ENCODE measurements around the gene ECSIT.

Gene ECSIT

DNA sequence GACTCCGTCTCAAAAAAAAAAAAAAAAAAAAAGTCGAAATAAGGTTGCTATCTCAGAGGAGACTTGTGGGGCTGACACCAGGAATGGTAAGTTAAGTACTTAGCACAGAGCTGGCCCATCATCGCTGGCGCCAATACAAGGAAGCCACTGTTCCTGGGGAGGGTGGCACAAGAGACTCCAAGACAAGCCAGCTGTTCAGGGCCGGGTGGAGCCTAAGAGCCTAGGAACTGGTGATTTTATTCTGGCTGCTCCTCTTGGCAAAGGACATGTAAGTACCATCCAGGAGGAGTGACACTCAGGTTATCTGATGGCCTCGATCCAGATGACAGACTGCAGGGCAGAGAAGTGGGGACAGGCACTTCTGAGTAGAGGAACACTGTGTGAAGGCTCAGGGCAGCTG lies 26.3 kb upstream of the ECSIT start:
- H2AFZ ChIP-seq (ENCODE audit: low read length), result no peak overlapping the region
- peaks cover 9% of the 10 kb centered on the region; the same call in 1 of the 2 replicates for H3K36me3 ChIP-seq (ENCODE audit: insufficient read depth, low read length)
- no peak overlapping the region for H3K4me2 ChIP-seq (ENCODE audit: low read depth, low read length, poor library complexity, severe bottlenecking)
- TF ChIP-seq, protein P1, sequence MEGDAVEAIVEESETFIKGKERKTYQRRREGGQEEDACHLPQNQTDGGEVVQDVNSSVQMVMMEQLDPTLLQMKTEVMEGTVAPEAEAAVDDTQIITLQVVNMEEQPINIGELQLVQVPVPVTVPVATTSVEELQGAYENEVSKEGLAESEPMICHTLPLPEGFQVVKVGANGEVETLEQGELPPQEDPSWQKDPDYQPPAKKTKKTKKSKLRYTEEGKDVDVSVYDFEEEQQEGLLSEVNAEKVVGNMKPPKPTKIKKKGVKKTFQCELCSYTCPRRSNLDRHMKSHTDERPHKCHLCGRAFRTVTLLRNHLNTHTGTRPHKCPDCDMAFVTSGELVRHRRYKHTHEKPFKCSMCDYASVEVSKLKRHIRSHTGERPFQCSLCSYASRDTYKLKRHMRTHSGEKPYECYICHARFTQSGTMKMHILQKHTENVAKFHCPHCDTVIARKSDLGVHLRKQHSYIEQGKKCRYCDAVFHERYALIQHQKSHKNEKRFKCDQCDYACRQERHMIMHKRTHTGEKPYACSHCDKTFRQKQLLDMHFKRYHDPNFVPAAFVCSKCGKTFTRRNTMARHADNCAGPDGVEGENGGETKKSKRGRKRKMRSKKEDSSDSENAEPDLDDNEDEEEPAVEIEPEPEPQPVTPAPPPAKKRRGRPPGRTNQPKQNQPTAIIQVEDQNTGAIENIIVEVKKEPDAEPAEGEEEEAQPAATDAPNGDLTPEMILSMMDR (conservative IDR thresholded peaks at IDR 0.05; ENCODE audit: low read length), result no peak
- no peak for TF ChIP-seq EZH2phosphoT487 (IDR thresholded peaks at IDR 0.05; ENCODE audit: borderline replicate concordance)
- no peaks in the 10 kb centered on the region for H3K9me3 ChIP-seq (ENCODE audit: insufficient read depth, low read depth, low read length)
- H3F3A ChIP-seq (ENCODE audit: low read depth), result no peaks in the 10 kb centered on the region
- H3K27me3 ChIP-seq (ENCODE audit: insufficient read depth, low read length, poor library complexity, severe bottlenecking), result no peaks in the 10 kb centered on the region
- peaks cover 13% of the 10 kb centered on the region for H4K20me1 ChIP-seq (ENCODE audit: insufficient read depth, low read length, poor library complexity, severe bottlenecking)
- H3K9me2 ChIP-seq (replicated peaks; ENCODE audit: low read depth, low read length), result no peaks in the 10 kb centered on the region
- no peak overlapping the region for H3K4me3 ChIP-seq (ENCODE audit: low read length, poor library complexity, severe bottlenecking)
- H3K79me2 ChIP-seq (ENCODE audit: insufficient read depth, low read length), result peaks cover 36% of the 10 kb centered on the region
- H3K4me1 ChIP-seq (ENCODE audit: insufficient read depth, low read length, poor library complexity, severe bottlenecking), result peaks cover 7% of the 10 kb centered on the region
- H3K9ac ChIP-seq (ENCODE audit: low read depth, low read length, poor library complexity, severe bottlenecking), result no peak overlapping the region

DNA sequence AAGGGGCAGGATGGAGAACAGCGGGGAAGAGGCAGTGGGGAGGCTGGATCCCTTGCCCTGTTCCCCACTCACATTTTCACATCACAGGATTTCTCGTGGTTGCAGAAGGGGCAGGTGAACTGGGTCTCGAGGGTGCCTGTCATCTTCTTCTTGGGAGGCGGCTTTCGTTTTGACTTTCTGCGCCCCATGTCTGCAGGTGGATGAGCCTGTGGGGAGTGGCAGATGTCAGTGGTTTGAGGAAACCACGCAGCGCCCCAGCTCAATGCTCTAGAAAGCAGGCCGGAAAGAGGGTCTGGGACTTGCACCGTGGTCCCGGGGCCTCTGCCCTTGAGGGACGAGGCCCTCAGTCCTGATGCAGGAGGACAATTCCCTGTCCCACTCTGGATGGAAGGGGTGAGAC lies 25.2 kb upstream of the ECSIT start:
- H3K4me1 ChIP-seq (ENCODE audit: insufficient read depth, low read length, poor library complexity, severe bottlenecking), result peaks cover 6% of the 10 kb centered on the region
- H3K9me3 ChIP-seq (ENCODE audit: insufficient read depth, low read depth, low read length), result no peaks in the 10 kb centered on the region
- no peaks in the 10 kb centered on the region for H3F3A ChIP-seq (ENCODE audit: low read depth)
- H3K4me3 ChIP-seq (ENCODE audit: low read length, poor library complexity, severe bottlenecking), result no peak overlapping the region
- no peak overlapping the region for H3K4me2 ChIP-seq (ENCODE audit: low read depth, low read length, poor library complexity, severe bottlenecking)
- H4K20me1 ChIP-seq (ENCODE audit: insufficient read depth, low read length, poor library complexity, severe bottlenecking), result peaks cover 13% of the 10 kb centered on the region
- H3K9ac ChIP-seq (ENCODE audit: low read depth, low read length, poor library complexity, severe bottlenecking), result no peak overlapping the region
- no peak for TF ChIP-seq EZH2phosphoT487 (IDR thresholded peaks at IDR 0.05; ENCODE audit: borderline replicate concordance)
- TF ChIP-seq, protein P1 (conservative IDR thresholded peaks at IDR 0.05; ENCODE audit: low read length), result no peak
- H3K9me2 ChIP-seq (replicated peaks; ENCODE audit: low read depth, low read length), result no peaks in the 10 kb centered on the region
- peaks cover 36% of the 10 kb centered on the region for H3K79me2 ChIP-seq (ENCODE audit: insufficient read depth, low read length)
- H2AFZ ChIP-seq (ENCODE audit: low read length), result no peak overlapping the region
- peaks cover 9% of the 10 kb centered on the region; the same call in 1 of the 2 replicates for H3K36me3 ChIP-seq (ENCODE audit: insufficient read depth, low read length)
- no peaks in the 10 kb centered on the region for H3K27me3 ChIP-seq (ENCODE audit: insufficient read depth, low read length, poor library complexity, severe bottlenecking)

DNA sequence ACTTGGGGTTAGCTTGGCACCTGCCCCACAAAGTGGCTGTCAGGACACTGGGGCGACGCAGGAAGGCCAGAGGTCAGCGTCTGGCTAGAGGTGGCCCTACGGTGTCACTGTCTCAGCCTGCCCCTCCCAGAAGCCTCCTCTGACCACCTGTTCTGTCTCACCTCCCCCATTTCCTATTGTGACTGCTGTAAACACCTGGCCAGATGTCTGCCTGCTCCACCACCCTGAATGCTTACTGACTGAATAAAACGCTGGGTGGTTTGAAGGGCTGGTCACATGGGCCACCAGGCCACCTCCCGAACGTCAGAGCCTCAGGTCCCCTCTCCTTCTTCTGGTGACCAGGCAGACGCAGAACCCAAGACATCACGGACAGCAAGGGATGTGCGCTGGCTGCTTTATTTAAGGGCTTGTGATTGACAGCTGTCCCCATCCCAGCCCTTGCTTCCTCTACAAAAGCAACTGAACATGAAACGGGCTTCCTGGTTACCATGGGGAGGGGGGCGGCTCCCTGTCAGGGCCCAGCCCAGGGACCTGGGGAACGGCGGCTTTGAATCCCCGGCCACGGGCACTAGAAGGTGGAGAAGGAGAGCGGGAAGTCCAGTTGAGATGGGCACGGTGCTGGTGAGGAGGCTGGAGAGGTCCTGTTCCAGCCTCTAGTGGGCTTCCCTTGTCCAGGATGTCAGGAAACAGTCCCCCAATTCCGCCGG lies 23.9 kb upstream of the ECSIT start:
- H3K4me2 ChIP-seq (ENCODE audit: low read depth, low read length, poor library complexity, severe bottlenecking), result no peak overlapping the region
- peaks cover 25% of the 10 kb centered on the region for H3K79me2 ChIP-seq (ENCODE audit: insufficient read depth, low read length)
- H3K4me1 ChIP-seq (ENCODE audit: insufficient read depth, low read length, poor library complexity, severe bottlenecking), result peaks cover 2% of the 10 kb centered on the region
- peaks cover 3% of the 10 kb centered on the region for H4K20me1 ChIP-seq (ENCODE audit: insufficient read depth, low read length, poor library complexity, severe bottlenecking)
- no peaks in the 10 kb centered on the region for H3F3A ChIP-seq (ENCODE audit: low read depth)
- no peaks in the 10 kb centered on the region for H3K27me3 ChIP-seq (ENCODE audit: insufficient read depth, low read length, poor library complexity, severe bottlenecking)
- TF ChIP-seq, protein P1 (conservative IDR thresholded peaks at IDR 0.05; ENCODE audit: low read length), result no peak
- no peak for TF ChIP-seq EZH2phosphoT487 (IDR thresholded peaks at IDR 0.05; ENCODE audit: borderline replicate concordance)
- no peak overlapping the region for H3K9ac ChIP-seq (ENCODE audit: low read depth, low read length, poor library complexity, severe bottlenecking)
- no peaks in the 10 kb centered on the region for H3K9me2 ChIP-seq (replicated peaks; ENCODE audit: low read depth, low read length)
- peaks cover 9% of the 10 kb centered on the region; the same call in 1 of the 2 replicates for H3K36me3 ChIP-seq (ENCODE audit: insufficient read depth, low read length)
- H3K9me3 ChIP-seq (ENCODE audit: insufficient read depth, low read depth, low read length), result no peaks in the 10 kb centered on the region
- H2AFZ ChIP-seq (ENCODE audit: low read length), result no peak overlapping the region
- H3K4me3 ChIP-seq (ENCODE audit: low read length, poor library complexity, severe bottlenecking), result no peak overlapping the region

All from Loucy (cell line).